Stimulated activated CD4-positive, alpha-beta T cell treated with anti-CD3 and anti-CD28 coated beads, Interleukin-2, amount 100 ng/mL, for 48 hours (primary cell): Measurements from ENCODE around the gene HABP2.

Experiments used
- DNase-seq, 2 donors: peaks; one replicate each; pipeline ENCODE4 v3.0.0-alpha.2; 2020

The HABP2 gene

DNA sequence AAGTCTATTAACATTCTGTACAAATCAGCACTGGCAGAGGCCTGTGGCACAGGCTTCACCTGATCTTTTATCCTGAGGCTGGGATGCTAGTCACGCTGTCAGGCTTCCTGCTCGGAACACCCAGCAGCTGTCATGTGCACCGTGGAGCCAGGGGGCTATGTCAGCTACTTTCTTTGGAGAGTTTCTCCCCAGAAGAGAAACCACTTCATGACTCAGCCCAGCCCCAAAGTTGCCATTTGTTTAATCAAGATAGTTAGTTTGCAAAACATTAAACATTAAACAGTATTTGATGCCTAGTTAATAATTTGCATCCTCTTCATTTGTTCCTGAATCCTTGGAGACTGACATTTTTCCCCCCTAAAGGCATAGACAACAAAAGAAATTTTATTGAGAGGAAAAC lies at the start of gene HABP2:
HABP2 (plus strand) TSS at position 353 of the 400 bp plus-strand sequence. CDS start 69 bp downstream, outside the sequence.
- no peak for DNase-seq

DNA sequence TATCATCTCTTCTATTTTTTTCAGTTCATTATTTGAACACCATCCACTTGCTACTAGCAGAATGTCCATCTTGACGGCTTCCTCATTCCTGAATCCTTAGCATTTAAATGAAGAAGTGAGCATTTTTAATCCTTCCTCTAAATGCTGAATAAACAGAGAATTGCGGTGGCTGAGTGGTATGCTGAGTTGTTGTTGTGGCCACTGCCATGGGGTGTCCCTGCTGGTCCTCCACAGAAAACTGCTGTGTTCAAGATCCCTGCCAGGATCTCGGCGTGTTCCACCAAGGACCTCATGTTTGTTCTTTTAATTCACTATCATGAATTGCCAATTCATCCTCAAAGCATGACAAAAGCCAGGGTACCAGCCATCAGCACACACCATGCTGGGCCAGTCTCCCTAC lies 48.9 kb upstream of the HABP2 start:
- no peak for DNase-seq

DNA sequence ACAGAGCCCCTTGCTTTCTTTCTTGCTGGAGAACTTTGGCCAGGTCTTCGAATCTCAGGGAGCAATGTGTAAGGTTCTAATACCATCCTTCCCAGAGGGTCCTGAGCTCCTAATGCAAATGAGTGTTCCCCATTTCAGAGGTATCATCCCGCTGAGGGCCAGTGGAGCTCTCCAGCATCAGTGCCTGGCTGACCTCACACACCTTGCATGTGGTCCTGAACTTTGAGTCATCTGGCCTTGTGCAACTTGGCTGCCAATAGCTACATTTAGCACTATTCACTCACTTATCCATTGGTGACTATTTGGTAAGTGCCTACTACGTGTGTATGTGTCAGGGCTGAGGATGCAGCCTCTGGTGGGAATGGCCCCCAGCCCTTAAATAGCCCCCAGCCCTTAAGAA lies 48.4 kb upstream of the HABP2 start:
- no peak for DNase-seq

DNA sequence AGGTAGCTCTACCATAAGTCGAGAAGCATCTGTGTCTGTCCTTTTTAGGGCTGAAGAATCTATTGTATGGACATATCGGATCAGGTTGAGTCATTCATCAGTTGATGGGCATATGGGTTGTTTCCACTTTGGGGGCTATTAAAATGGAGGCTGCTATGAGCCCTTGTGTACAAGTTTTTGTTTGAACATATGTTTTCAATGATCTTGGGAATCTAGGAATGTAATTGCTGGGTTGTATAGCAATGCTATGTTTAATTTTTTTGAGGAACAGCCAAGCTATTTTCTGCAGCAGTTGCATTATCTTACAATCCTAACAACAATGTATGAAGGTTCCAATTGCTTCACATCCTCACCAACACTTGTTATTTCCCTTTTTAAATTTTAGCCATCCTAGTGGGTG lies 46.4 kb upstream of the HABP2 start:
- DNase-seq: no peak

DNA sequence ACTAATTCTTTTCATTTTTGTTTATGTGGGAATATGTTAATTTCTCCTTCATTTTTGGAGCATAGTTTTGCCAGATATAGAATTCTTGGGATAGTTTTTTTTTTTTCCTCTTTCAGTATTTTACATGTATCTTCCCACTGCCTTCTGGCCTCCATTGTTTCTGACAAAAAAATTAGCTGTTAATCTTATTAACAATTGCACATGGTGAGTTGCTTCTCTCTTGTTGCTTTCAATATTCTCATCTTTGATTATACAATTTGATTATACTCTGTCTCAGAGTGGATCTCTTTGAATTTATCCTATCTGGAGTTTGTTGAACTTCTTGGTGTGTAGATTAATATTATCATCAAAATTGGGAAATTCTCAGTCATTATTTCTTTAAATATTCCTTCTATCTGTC lies 41.4 kb upstream of the HABP2 start:
- DNase-seq: no peak

DNA sequence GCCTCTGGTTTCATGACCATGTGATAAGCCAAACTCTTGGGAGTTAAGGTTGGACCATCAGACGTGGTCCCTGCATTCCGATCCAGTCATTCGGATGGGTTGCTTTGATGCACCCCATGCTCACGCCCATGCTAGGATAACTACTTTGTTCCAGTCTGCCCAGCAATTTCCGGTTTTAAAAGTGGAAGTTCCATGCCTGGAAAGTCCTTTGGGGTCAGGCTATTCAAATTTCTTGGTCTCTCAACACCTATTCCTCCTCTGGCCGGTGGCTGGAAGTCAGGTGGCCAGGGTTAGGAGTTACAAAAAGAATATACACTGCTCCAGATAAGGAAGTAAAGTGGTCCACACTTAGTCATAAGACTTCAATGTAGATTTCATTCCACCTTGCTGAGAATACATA lies 37.7 kb upstream of the HABP2 start:
- no peak for DNase-seq

DNA sequence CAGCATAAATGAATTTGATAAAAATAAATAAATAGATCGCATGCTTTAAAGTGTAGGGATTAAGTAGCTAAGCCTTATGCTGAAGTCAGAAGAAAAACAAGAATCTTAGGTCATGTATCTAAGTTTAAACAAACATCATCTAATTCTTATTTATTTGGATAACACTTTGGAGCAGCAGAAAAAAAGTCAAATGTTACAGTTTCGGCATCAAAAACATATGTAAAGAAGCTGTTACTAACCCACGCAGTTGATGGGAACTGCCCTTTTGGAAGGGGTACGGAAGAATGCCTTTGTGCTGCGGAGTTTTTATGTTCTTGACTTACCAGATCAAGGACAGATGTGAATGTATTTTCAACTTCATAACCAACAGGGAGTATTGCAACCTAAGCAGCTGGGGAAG lies 37.3 kb upstream of the HABP2 start:
- no peak for DNase-seq

DNA sequence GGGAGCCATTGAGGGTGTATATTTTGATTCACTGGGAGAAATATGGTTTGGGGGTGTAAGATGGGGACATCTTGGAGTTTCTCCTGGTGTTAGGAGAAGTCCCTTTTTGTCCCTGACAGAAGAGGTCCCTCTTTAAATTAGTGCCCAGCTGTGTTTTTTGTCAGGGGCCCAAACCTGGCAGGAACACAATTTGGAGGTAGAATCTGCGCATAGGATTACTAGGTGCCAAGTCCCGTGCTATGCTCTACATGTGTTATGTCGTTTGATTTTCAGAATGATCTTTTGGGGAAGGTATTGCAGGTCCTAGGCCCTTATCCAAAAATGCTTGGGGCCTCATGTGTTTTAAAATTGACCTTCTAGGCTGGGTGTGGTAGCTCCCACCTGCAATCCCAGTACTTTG lies 36.8 kb upstream of the HABP2 start:
- no peak for DNase-seq

DNA sequence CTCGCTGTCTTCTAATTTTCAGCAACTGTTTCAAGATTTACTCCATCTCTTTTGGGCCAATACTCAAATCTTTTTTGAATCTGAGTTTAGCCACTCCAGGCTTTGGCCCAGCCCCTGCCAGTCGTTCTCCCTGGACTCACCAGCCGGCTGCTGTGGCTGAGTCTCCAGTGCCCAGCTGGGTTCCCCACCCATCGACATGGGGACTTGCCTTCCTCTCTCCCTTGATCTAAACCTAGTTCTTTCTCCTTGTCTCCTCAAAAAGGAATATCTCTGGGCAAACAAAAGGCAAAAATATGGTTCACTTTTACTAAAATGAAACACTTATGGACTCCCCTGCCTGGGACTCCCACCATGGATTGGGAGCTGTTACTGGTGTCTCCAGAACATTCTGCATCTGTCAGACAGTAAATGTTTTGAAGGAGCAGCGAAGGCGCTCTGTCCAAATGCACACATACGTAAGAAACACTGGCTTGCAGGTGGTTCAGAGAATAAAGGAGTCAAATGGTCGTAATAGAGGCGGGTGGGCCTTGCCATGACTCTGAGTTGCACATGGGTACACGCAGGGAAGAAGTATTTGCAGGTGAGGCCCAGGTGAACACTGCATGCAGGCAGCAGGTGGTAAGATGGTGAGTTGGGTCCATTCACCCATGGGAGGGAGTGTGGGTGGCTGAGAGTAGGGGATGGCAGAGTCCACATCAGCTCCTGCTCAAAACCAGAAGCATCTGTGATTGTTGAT lies 35.5 kb upstream of the HABP2 start:
- no peak for DNase-seq

DNA sequence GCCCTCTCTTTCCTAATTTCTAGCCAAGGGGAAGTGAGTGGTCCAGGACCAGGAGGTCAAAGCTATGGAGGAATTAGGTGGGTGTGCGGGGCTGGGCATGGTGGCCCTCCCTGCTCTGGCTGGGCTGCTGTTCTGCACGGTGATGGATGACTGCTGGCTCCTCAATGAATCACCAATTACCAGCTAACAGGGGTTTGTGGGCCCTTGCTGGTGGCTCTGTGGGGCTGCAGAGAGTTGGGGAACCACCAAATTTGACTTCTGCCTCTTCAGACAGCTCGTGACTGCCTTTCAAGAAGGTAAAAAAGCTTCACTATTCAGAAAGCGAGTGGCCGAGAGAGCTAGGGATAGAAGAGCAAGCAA lies 35.0 kb upstream of the HABP2 start:
- no peak for DNase-seq

DNA sequence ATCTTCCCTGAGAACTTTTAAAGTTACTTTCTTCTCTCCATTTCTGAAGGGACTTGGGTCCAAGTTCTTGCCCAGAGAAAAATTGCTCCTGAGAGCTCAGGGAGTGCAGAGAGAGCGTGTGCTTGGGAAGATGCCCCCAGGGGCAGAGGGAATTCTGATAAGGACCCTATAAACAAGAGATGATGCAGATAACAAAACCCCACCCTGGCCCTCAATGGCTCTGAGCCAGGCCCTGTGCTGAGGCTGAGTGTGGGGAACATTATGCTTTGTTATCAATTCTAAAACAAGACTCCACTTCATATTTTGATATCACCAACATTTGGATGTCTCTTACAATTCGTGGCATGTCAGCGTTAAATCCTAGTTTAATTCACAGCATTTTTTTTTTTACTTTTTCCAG lies 34.4 kb upstream of the HABP2 start:
- no peak for DNase-seq

DNA sequence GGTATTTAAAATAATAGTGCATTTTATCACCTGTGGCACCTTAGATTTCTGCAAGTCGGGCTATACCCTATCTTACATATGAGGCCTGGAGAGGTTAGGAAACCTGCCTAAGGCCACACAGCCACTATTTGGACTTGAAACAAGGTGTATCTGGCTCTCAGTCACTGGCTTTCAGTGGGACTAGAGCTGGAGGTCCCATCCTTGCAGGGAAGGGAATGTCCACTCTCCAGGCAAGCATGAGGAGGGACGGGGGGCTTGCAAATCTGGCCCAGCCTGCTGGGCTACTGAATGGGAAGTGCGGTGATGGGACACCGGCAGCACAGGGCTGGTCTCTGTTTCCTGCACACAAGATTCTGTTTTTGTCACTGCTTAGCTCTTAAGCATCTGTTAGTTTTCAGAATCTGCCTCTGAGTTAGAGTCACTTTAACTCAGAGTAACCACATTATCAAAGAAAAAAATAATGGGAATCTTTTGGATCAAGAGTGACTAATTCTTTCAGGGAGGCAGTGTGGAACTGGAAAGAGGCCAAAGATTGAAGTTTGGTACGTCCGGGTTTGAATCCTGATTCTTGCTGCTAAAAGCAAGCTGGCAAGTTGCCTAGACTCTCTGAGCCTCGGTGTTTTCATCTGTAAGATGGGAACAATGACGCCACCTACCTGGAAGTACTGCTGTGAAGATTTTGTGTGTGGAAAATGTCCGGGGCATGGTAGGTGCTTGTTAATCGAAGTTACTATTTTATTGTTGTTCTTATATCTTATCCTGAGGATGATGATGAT lies 33.8 kb upstream of the HABP2 start:
- DNase-seq: no peak

DNA sequence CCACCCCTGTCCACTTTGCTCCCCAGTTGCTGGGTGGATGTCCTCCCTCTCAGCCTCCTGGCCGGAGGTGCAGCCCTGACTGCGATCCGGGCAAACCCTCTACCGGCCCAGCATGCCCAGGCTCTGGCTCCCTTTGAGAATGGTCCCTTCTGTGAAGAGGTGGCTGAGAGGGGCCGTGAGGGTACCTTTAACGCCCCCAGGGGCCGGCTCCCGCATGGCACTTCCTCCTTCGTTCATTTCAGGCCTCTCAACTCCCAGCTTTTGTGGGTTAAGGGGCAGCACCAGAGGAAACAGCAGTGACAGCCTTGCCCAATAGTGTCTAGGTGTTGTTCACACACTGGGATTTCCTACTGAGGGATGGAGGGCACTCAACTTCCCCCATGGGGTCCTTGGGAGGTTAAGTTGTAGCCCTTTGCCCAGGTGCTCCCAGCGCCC lies 33.2 kb upstream of the HABP2 start:
- no peak for DNase-seq

DNA sequence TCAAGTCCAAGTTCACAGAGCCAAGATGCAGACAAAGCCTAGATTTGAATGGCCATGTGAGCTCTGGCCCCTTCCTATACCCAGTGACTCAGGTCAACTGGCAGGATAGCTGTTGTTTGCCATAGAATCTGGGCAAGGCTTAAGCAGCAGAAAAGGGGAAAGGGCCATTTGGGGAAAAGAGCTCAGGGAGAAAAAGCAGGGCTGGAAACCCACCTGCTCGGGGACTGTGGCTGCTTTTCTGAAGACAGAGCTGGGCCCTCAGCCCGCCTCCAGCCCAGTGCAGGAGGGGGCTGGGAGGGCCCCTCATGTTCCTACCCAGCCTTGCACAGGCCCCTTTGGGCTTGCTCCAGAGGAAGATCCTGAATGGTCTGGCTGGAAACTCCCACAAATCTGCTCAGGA lies 32.6 kb upstream of the HABP2 start:
- DNase-seq: no peak

DNA sequence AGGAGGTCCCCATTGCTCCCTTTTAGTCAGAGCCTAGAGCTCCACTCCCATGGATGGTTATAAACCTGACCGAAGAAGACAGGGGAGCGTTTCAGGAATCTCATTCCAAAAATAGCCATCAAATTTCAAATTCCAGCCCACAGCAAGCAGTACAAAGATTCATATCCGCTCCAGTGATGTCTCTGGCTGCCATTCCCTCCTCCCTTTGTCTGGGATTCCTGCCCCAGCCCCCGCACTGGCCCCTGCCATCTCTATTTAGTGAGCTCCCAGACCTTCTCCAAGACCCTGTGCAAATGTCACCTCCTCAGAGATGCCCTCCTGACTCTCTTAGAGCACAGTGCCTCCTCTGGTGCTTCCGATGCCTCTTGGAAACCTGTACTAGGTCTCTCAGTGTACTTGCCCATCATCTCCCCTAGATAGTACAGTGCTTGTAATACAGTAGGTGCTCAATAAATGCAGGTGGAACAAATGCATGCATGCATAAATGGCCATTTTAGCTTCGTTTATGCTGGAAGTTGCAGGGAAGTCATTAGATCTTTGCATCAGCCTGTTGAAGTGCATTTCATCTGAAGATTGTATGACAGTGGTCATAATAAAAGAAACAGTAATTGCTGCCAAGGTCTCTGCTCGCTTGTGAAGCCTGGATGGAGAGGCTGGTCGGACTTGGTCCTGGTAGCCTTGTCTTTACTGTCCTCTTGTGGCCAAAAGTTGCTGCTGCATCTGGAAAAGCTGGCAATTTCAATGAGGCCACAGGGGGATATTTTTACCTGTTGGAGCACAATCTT lies 32.0 kb upstream of the HABP2 start:
- DNase-seq: peak; percentile 4 to 14

DNA sequence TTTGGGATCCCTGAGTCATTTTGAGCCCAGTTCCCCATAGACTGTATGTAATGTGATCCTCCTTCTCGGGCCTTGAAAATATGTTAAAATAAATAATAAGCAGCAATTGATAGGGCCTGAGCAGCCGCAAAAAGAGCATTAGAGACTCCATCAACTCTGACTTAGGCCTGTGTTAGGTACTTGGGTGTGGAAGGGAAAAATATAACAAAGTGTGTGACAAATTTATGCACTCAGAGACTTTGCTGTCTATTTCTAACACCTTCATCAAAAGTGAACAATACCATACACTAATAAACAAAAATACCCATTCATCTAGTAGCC lies 31.4 kb upstream of the HABP2 start:
- DNase-seq: no peak

DNA sequence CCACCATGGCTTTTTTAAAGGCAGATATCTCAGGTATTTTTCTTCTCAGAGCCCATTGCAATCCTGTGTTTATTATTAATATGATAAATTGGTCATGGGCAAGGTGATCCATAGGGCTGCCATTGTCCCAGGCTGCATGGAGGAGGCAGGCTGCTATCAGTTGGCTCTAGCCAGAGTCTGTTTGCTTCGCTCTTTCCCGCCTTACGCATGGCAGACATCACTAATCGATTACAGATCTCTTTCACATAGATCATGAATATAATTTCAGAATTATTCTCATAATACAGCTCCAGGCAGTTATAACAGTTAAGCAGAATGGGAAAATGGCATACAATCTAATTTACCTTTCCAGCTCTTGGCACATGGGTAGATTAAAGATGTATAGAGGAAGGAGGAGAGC lies 30.4 kb upstream of the HABP2 start:
- no peak for DNase-seq

DNA sequence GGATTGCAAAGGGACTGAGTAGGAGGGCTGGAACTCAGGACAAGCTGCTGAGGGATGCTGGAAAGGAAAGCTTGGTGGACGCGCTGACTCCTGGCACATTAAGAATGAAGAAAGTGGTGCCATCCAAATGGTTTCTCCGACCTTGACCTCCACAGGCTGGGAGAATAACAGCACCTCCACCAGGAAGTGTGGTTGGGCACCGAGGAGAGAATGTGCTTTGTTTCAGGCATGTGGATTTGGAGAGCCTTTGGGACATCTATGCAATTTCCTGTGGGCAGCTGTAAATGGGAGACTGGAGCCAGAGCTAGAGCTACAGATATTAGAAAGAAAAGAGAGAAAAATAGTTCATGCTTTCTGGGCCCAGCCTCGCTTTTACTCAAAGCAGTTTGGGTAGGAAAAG lies 29.8 kb upstream of the HABP2 start:
- no peak for DNase-seq

DNA sequence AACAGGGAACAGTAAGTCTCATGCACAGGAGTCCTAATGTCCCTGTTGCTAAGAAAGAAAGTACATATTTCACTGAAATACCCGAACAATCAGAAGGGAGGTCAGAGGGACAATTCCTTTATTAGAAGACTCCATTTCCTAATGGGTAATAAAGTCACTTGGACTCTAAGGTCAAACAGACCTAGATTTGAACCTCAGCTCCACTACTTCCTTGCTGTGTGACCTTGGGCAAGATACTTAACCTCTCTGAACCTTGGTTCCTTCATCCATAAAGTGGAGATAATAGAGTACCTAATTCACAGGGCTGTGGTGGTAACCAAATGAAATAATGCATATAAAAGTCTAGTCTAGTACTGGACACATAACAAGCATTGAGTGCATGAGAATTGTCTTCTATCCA lies 29.2 kb upstream of the HABP2 start:
- no peak for DNase-seq

DNA sequence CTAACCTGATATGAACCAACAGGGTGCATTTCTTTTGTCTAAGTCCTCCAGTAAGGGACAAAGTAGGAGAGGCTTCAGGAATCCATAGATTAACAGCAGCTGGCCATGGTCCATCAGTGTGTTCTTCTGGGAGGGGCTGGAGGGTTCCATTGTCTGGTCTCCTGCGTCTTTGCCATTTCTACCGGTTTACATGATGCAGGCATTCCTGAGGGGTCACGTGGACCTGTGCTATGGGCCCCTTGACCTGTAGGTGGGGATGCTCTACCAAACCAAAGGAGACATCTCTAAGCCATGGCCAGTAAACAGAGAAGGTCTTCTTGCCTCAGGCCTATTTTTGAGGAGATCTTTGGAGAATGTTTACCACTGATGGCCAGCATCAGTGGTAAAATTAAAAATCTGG lies 28.7 kb upstream of the HABP2 start:
- no peak for DNase-seq

DNA sequence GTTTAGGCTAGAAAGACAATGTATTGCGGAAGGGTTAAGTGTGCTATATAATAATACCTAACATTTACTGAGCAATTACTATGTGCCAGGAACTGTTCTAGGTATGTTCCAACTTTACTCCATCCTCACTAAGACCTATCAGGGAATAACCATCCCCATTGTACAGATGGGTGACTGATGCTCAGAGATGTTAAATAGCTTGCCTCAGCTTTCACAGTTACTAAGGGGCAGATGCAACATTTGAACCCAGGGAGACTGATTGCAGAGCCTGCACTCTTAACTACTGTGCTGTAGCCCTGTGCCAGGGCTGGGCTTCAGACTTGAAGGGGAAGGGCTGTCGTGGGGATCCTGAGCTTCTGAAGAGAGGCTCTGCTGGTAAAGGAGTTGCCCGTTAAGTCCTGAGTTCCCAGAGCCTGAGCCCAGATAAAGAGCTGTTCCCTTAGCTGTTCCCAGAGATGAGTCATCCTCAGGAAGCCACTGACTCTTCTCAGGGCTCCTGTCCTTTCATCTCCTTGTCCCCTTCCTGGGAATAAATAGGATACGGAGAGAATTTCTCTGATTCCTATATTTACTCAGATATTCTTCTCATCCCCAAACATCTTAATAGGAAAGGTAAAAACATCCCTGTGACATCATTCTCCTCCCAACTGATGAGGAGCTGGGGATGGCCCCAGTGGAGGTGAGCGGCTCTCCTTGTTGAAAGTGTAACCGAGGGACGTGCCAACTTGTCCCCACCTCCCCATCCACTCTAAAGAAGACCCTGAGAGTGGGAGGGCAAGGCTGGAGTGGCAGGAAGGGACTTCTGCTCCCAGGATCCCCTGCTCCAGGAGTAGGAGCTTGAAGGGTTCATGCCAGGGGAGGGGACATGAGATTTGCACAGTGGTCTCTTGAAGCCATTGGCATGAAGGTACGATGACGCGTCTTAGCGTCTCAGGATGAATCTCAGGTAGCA lies 28.0 kb upstream of the HABP2 start:
- no peak for DNase-seq

DNA sequence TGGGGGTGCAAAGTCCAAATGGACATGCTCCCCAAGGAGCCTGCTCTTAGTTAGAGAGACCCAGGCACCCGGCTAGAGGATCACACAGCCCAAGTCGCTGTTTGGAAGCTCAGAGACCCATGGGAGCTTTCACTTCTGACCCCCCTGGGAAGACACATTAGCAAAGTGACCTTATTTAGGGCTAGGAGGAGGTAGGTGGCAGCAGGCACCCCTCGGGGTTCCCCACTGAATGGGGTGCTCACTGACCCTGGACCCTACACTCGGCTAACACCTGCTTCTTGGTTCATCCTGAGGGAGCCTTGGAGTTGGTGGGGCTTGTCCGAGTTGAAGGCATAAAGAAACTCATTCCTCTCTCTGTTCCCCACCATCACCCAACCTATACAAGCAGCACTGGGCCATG lies 27.1 kb upstream of the HABP2 start:
- no peak for DNase-seq
